ENCODE results near the gene CGB3. TPM values are rescaled to one million over a fixed set of nuclear protein-coding genes. Genes with fewer than 3 reads are reported as not detected.

The CGB3 gene
- total and polyA plus RNA-seq, 3 donors from 2014 or later: not detected

GRCh38 chr19:48991011-48991609 lies 33.0 kb downstream of the CGB3 start:
- intact Hi-C loops (cut with DNase I; ENCODE audit: low total_unique reads): no loop called here
- DNase-seq: no peak
- Histone ChIP-seq H3K27ac (no peak overlapping the region), H3K27me3 (no peaks in the 10 kb centered on the region), H3K4me1 (peaks cover 32% of the 10 kb centered on the region), H3K4me3 (no peak overlapping the region), H3K36me3 (ENCODE audit: low read depth, missing control alignments) (no peaks in the 10 kb centered on the region), H3K9me3 (no peaks in the 10 kb centered on the region)
- no peak for TF ChIP-seq POLR2A (IDR thresholded peaks at IDR 0.05)
- TF ChIP-seq, protein P1, sequence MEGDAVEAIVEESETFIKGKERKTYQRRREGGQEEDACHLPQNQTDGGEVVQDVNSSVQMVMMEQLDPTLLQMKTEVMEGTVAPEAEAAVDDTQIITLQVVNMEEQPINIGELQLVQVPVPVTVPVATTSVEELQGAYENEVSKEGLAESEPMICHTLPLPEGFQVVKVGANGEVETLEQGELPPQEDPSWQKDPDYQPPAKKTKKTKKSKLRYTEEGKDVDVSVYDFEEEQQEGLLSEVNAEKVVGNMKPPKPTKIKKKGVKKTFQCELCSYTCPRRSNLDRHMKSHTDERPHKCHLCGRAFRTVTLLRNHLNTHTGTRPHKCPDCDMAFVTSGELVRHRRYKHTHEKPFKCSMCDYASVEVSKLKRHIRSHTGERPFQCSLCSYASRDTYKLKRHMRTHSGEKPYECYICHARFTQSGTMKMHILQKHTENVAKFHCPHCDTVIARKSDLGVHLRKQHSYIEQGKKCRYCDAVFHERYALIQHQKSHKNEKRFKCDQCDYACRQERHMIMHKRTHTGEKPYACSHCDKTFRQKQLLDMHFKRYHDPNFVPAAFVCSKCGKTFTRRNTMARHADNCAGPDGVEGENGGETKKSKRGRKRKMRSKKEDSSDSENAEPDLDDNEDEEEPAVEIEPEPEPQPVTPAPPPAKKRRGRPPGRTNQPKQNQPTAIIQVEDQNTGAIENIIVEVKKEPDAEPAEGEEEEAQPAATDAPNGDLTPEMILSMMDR (IDR thresholded peaks at IDR 0.05): no peak
- 93 to 97% methylated on average over 9 to 22 of the region's 22 CpGs for WGBS, 2 donors

- peaks cover 32% of the 10 kb centered on the region for H3K4me1 ChIP-seq
- no peak for DNase-seq
- H3K9me3 ChIP-seq: no peaks in the 10 kb centered on the region
- WGBS, 2 donors: 70% methylated on average over 4 of the region's 4 CpGs
- H3K4me3 ChIP-seq: no peak overlapping the region
- no peaks in the 10 kb centered on the region for H3K27me3 ChIP-seq
- no peak overlapping the region for H3K27ac ChIP-seq
- H3K36me3 ChIP-seq (ENCODE audit: low read depth, missing control alignments): no peaks in the 10 kb centered on the region
- intact Hi-C loops (cut with DNase I; ENCODE audit: low total_unique reads): no loop called here
- TF ChIP-seq, protein P1 (IDR thresholded peaks at IDR 0.05): no peak
- TF ChIP-seq POLR2A (IDR thresholded peaks at IDR 0.05): no peak
Observed at GRCh38 chr19:48990400-48990799, 33.7 kb downstream of the CGB3 start.

DNA sequence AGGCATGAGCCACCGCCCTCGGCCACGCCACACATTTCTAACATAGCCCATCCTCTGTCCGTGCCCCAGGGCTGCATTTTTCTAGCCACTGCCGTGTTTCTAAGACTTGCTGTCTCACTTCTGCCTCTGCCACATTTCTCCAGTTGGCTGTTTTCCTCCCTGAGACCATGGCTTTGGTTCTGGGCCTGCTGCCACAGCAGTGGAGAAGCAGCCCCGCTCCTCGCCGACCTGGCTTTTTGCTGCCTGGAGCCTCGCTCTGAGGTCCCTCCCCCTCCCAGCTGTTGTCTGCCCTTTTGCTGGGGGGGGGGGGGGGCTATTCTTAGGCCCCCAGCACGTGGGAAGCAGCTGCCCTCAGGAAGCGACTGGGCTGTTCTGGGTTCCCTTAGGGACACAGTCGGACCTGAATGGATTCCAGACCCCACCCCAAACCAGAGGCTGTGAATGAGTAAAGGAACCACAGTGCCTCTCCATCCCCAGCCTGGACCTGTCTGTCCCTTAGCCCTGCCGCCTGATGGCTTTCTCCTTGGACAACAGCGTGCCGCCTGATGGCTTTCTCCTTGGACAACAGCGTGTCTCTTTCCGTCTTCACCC lies 34.3 kb downstream of the CGB3 start:
- WGBS, 2 donors: 70 to 78% methylated on average over 17 of the region's 17 CpGs
- no peak for TF ChIP-seq POLR2A (IDR thresholded peaks at IDR 0.05)
- TF ChIP-seq, protein P1 (IDR thresholded peaks at IDR 0.05): no peak
- no peak for DNase-seq
- no peaks in the 10 kb centered on the region for H3K9me3 ChIP-seq
- H3K4me1 ChIP-seq: peaks cover 30% of the 10 kb centered on the region
- no peak overlapping the region for H3K4me3 ChIP-seq
- no peaks in the 10 kb centered on the region for H3K27me3 ChIP-seq
- H3K27ac ChIP-seq: no peak overlapping the region
- intact Hi-C loops (cut with DNase I; ENCODE audit: low total_unique reads): no loop called here
- no peaks in the 10 kb centered on the region for H3K36me3 ChIP-seq (ENCODE audit: low read depth, missing control alignments)

DNA sequence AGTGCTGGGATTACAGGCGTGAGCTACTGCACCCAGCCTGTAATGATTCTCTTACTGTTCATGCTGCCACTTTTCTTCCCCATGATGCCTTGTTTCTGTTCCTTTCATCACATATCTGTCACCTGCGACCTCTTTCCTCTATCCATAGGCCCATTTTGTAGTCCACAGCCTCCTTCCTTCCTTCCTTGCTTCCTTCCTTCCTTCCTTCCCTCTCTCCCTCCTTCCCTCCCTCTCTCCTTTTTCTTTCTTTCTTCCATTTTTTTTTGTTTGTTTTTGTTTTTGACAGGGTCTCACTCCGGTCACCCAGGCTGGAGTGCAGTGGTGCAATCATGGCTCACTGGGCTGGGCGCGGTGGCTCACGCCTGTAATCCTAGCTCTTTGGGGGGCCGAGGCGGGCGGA lies 35.3 kb downstream of the CGB3 start:
- no peak overlapping the region for H3K27ac ChIP-seq
- H3K4me1 ChIP-seq: peaks cover 22% of the 10 kb centered on the region
- no peaks in the 10 kb centered on the region for H3K9me3 ChIP-seq
- 92 to 97% methylated on average over 9 of the region's 9 CpGs for WGBS, 2 donors
- no peak overlapping the region for H3K4me3 ChIP-seq
- no peaks in the 10 kb centered on the region for H3K27me3 ChIP-seq
- intact Hi-C loops (cut with DNase I; ENCODE audit: low total_unique reads): no loop called here
- DNase-seq: no peak
- TF ChIP-seq POLR2A (IDR thresholded peaks at IDR 0.05): no peak
- TF ChIP-seq, protein P1 (IDR thresholded peaks at IDR 0.05): no peak
- no peaks in the 10 kb centered on the region for H3K36me3 ChIP-seq (ENCODE audit: low read depth, missing control alignments)

DNA sequence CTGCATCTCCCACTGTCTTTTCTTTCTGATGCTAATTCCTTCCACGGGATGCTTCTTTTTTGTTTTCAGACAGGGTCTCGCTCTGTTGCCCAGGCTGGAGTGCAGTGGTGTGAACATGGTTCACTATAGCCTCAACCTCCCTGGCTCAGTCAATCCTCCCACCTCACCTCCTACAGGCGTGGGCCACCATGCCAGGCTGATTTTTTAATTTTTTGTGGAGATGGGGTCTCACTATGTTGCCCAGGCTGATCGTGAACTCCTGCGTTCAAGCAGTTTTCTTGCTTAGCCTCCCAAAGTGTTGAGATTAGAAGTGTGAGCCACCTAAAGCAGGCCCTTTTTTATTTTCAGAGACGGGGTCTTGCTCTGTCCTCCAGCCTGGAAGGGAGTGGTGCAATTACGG lies 35.8 kb downstream of the CGB3 start:
- Histone ChIP-seq H3K9me3 (no peaks in the 10 kb centered on the region), H3K36me3 (ENCODE audit: low read depth, missing control alignments) (no peaks in the 10 kb centered on the region), H3K27me3 (no peaks in the 10 kb centered on the region), H3K4me3 (no peak overlapping the region), H3K4me1 (peaks cover 22% of the 10 kb centered on the region), H3K27ac (no peak overlapping the region)
- 94% methylated on average over 7 of the region's 7 CpGs for WGBS, 2 donors
- DNase-seq: no peak
- intact Hi-C loops (cut with DNase I; ENCODE audit: low total_unique reads): no loop called here
- no peak for TF ChIP-seq POLR2A (IDR thresholded peaks at IDR 0.05)
- TF ChIP-seq, protein P1 (IDR thresholded peaks at IDR 0.05): no peak
